GM13977 (cell line): ENCODE results near the gene FABP3.
A peak's percentile ranks its signal among the peaks of the same experiment; 100 is the strongest.

Experiments
- DNase-seq: peaks from one replicate; pipeline ENCODE4 v3.0.0; 2012; ENCODE audit warnings: low spot score
- in situ Hi-C: fragments of 300-500 bp; cut with MboI; formaldehyde crosslinking; loops from one replicate; pipeline ENCODE4 v1.12.0; 2022; ENCODE audit warnings: low sequenced_read_pairs, low pct_unique_long_range_greater_than_20kb, mixed read lengths, inconsistent platforms; ENCODE audit not compliant: unreplicated experiment
- TF ChIP-seq, protein P1 (sequence below): IDR thresholded peaks from 2 replicates; pipeline ENCODE4 v1.5.1; 2012; ENCODE audit warnings: mild to moderate bottlenecking, control low read depth; ENCODE audit not compliant: insufficient read depth; ENCODE audit errors: extremely low read depth, missing control alignments

The FABP3 gene

DNA sequence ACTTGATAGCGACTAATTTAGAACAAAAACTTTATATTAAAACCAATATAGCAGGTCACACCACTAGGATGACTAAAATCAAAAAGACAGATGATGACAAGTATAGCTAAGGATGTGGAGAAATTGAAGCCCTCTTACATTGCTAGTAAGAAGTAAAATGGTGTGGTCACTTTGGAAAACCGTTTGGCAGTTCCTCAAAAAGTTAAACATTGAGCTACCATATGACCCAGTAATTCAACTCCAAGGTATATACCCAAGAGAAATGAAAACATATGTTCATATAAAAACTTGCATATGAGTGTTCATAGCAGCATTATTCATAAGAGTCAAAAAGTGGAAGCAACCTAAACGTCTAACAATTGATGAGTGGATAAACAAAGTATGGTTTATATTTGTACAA is 27.1 kb upstream of the FABP3 start:
- TF ChIP-seq, protein P1, sequence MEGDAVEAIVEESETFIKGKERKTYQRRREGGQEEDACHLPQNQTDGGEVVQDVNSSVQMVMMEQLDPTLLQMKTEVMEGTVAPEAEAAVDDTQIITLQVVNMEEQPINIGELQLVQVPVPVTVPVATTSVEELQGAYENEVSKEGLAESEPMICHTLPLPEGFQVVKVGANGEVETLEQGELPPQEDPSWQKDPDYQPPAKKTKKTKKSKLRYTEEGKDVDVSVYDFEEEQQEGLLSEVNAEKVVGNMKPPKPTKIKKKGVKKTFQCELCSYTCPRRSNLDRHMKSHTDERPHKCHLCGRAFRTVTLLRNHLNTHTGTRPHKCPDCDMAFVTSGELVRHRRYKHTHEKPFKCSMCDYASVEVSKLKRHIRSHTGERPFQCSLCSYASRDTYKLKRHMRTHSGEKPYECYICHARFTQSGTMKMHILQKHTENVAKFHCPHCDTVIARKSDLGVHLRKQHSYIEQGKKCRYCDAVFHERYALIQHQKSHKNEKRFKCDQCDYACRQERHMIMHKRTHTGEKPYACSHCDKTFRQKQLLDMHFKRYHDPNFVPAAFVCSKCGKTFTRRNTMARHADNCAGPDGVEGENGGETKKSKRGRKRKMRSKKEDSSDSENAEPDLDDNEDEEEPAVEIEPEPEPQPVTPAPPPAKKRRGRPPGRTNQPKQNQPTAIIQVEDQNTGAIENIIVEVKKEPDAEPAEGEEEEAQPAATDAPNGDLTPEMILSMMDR: no peak
- in situ Hi-C loops: no loop called here
- DNase-seq: no peak

DNA sequence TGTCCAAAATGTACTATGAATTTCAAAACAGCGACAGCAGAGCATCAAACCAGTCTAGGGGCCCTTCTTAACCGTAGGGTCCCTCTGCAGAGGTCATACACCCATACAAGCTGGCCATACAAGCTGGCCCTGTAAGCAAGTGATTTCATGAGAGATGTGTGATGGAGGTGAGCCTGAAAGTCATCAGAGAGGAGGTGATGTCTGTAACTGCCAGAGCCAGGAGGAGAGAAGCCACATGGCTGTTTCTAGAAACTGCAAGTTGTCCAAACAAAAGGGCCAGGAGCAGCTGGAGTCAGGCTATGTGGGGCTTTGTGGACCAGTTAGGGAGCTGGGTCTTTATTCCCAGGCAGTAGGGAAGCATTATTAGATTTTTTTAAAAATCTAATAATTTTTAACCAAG is 25.4 kb upstream of the FABP3 start:
- no peak for DNase-seq
- TF ChIP-seq, protein P1: no peak
- in situ Hi-C loops: no loop called here

DNA sequence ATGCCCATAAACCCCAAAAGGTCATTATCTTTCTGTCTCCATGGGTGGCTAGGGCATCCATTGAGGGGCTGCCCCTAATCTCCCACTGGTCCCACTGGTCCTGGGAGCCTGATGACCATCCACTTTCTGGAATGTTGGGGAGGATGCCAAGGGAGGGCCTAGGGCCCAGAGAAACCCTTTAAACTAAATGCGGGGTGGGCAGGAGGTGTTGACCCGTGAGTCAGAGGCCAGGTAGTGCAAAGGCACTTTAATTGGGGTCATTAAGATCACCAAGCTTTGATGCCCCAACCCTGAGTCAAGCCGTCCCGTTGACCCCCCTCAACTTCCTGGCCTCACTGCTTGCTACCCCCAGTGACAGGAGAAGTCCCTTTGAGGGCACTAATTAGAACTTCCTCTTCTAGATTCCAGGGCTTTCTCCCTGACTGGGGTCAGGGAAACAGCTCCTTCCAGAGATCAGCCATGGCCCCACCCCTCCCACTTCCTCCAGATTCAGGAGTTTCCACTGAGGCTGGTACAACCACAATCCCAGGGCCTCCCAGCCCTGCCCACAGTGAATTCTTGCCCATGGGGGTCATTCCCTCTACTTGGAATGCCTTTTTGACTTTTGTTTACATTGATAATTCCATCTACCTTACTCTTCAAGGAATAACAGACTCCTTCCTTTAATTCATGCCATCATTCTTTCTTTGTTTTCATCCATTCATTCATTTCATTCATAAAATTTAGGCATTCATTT is 24.7 kb upstream of the FABP3 start:
- DNase-seq: no peak
- in situ Hi-C loops: no loop called here
- TF ChIP-seq, protein P1: no peak

DNA sequence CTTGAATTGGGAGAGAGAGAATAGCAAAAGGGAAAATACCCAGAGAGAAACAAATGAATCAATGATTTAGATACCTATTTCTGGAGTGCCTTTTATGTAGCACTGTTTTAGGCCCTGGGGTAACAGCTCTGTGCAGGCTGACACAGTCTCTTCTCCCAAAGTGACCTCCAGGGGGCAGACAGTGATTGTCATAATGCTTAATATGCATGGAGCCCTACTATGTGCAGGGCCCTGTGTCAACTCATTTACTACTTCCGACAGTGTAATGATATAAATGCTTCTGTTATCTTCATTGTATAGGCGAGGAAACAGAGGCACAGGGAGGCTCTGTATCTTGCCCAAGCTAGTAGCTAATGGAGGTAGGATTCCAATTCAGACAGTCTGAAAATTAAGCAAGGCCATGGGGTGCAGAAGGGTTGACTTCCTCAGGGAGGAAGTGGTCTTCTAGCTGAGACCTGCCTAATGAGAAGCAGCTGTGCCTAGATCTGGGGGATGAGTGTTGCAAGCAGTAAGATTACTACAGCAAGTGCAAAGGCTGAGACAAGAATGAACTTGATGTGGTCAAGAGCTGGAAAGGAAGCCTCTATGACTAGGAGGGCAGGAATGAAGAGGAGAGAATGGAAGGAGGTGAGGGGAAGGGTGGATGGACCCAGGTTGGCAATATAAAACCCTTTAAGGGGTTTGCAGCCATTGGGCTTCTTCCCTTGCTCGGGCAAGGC is 23.9 kb upstream of the FABP3 start:
- DNase-seq: no peak
- TF ChIP-seq, protein P1: peak; percentile 33
- in situ Hi-C loops: no loop called here

DNA sequence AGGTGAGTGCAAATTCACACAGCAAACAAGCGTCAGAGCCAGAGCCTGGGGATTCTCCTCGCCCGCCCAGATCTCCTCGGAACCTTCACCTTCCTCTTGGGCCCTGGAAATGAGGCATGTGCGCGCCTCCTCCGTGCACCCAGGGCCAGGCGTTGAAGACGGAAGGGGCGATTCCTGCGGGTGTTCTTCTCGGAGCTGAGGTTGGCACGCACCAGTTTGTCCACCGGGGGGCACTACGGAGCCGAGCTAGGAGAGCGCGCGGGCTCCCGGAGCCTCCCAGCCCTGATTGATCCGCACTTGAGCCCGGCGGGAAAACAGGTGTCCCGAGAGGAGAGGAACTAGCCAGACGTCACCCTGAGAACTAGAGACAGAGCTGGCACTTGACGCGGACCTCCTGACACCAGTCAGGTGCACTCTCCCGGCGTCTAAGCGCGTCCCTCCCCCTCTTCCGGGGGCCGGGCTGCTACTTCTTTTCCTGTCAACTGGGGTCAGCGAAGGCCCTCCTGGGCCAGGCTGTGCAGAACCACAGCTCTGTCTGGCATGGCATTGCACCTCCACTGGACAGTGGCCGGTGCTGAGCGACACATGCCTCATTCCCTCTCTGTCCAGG is 21.8 kb upstream of the FABP3 start:
- DNase-seq: peak; percentile 83
- TF ChIP-seq, protein P1: peak; percentile 90
- in situ Hi-C loops: no loop called here

DNA sequence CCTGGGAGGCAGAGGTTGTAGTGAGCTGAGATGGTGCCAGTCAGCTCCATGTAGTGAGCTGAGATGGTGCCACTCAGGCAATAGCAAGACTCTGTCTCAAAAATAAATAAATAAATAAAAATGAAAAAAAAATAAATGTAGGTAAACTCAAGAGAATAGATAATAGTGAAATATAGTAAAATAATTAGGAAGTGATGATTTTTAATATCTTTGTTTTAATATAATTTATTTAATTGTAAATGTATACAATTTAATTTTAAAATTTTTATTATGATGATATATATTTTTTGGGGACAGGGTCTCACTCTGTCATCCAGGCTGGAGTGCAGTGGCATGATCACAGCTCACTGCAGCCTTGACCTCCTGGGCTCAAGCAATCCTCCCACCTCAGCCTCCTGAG is 20.6 kb upstream of the FABP3 start:
- TF ChIP-seq, protein P1: no peak
- DNase-seq: no peak
- in situ Hi-C loops: no loop called here
